PC-3 (cell line): Measurements from ENCODE around the gene EFCAB14.

ENCODE experiments used
- CTCF ChIP-seq: fragments of 300-600 bp; sonication (generic); conservative IDR thresholded peaks from 2 replicates; pipeline ENCODE4 v1.5.1; 2017; ENCODE audit warnings: antibody characterized with exemption, low read depth, mild to moderate bottlenecking, low read length
- EZH2 ChIP-seq: fragments of 300-600 bp; sonication (generic); IDR thresholded peaks from one replicate; pipeline ENCODE4 v1.6.1; 2017; ENCODE audit warnings: antibody characterized with exemption, mild to moderate bottlenecking, low read length; ENCODE audit not compliant: unreplicated experiment

GRCh38 chr1:46659307-46659870, 59.5 kb downstream of the EFCAB14 start:
- no peak for TF ChIP-seq CTCF
- TF ChIP-seq EZH2, result no peak
